ENCODE measurements around the gene SLC66A2.

Gene SLC66A2

DNA sequence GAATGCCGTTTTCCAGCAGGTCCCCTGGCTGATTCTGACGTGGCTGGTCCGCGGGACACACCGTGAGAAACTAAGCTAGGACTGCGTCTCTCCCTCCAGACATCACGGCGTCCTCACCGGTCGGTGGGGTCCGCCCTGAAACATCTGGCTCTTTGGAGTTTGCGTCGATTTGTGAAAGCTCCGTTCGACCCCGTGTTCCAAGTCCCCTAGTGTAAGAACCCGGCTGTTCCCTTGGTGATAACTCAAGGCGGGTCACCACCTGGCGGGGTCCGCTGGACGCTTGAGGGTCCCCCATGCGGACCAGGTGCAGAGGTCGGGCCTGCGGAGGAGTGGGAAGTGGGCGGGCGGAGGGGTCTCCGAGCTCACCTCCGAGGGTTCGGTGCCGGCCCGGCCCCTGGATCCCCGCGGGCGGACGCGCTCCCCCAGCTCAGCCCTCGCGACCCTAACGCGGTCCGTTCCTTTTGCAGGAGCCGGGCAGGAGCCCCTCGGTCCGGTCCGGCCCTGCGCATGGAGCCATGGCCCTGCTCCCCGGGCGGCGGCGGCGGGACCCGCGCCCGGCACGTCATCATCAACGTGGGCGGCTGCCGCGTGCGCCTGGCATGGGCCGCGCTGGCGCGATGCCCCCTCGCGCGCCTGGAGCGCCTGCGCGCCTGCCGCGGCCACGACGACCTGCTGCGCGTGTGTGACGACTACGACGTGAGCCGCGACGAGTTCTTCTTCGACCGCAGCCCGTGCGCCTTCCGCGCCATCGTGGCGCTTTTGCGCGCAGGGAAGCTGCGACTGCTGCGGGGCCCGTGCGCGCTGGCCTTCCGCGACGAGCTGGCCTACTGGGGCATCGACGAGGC lies 88.1 kb downstream of the SLC66A2 start:
- Histone ChIP-seq H3K36me3 (ENCODE audit: control insufficient read depth, insufficient read depth, low read length) (no peaks in the 10 kb centered on the region), H3K4me3 (ENCODE audit: low read depth, low read length) (no peak overlapping the region), H3K27me3 (ENCODE audit: control insufficient read depth, insufficient read depth, low read length) (no peaks in the 10 kb centered on the region), H2AFZ (no peak overlapping the region), H3K9me3 (ENCODE audit: control insufficient read depth, low read length) (no peaks in the 10 kb centered on the region), H3K79me2 (no peaks in the 10 kb centered on the region), H3K4me2 (ENCODE audit: low read length) (no peak overlapping the region), H3K9ac (no peak overlapping the region), H3K4me1 (no peaks in the 10 kb centered on the region), H3K27ac (no peak overlapping the region)
- no peak for TF ChIP-seq CTCF (IDR thresholded peaks at IDR 0.05)

- no peaks in the 10 kb centered on the region for H3K36me3 ChIP-seq (ENCODE audit: control insufficient read depth, insufficient read depth, low read length)
- no peaks in the 10 kb centered on the region for H3K27me3 ChIP-seq (ENCODE audit: control insufficient read depth, insufficient read depth, low read length)
- no peaks in the 10 kb centered on the region for H3K4me1 ChIP-seq
- no peak overlapping the region for H3K9ac ChIP-seq
- TF ChIP-seq CTCF (IDR thresholded peaks at IDR 0.05): no peak
- H3K4me3 ChIP-seq (ENCODE audit: low read depth, low read length): no peak overlapping the region
- no peaks in the 10 kb centered on the region for H3K79me2 ChIP-seq
- no peaks in the 10 kb centered on the region for H3K9me3 ChIP-seq (ENCODE audit: control insufficient read depth, low read length)
- no peak overlapping the region for H3K27ac ChIP-seq
- no peak overlapping the region for H2AFZ ChIP-seq
- no peak overlapping the region for H3K4me2 ChIP-seq (ENCODE audit: low read length)
Observed at GRCh38 chr18:79862562-79862961, 88.9 kb downstream of the SLC66A2 start.

- TF ChIP-seq CTCF (IDR thresholded peaks at IDR 0.05): no peak
- Histone ChIP-seq H3K27me3 (ENCODE audit: control insufficient read depth, insufficient read depth, low read length) (no peaks in the 10 kb centered on the region), H3K4me2 (ENCODE audit: low read length) (no peak overlapping the region), H3K79me2 (no peaks in the 10 kb centered on the region), H3K36me3 (ENCODE audit: control insufficient read depth, insufficient read depth, low read length) (no peaks in the 10 kb centered on the region), H3K9ac (no peak overlapping the region), H3K9me3 (ENCODE audit: control insufficient read depth, low read length) (no peaks in the 10 kb centered on the region), H3K4me1 (no peaks in the 10 kb centered on the region), H2AFZ (no peak overlapping the region), H3K27ac (no peak overlapping the region), H3K4me3 (ENCODE audit: low read depth, low read length) (no peak overlapping the region)
Observed at GRCh38 chr18:79861687-79862086, 89.8 kb downstream of the SLC66A2 start.

GRCh38 chr18:79859314-79859713 lies 92.1 kb downstream of the SLC66A2 start:
- H3K4me2 ChIP-seq (ENCODE audit: low read length): no peak overlapping the region
- no peaks in the 10 kb centered on the region for H3K36me3 ChIP-seq (ENCODE audit: control insufficient read depth, insufficient read depth, low read length)
- no peak for TF ChIP-seq CTCF (IDR thresholded peaks at IDR 0.05)
- H3K9me3 ChIP-seq (ENCODE audit: control insufficient read depth, low read length): no peaks in the 10 kb centered on the region
- no peaks in the 10 kb centered on the region for H3K4me1 ChIP-seq
- H3K9ac ChIP-seq: no peak overlapping the region
- H2AFZ ChIP-seq: no peak overlapping the region
- no peak overlapping the region for H3K27ac ChIP-seq
- no peaks in the 10 kb centered on the region for H3K27me3 ChIP-seq (ENCODE audit: control insufficient read depth, insufficient read depth, low read length)
- H3K4me3 ChIP-seq (ENCODE audit: low read depth, low read length): no peak overlapping the region
- H3K79me2 ChIP-seq: no peaks in the 10 kb centered on the region

All from parathyroid adenoma (tissue), 2 donors.